Measurements from ENCODE around the gene CXorf58. TPM values are rescaled to one million over a fixed set of nuclear protein-coding genes. Genes with fewer than 3 reads are reported as not detected.

Gene CXorf58
- total and polyA plus RNA-seq, 2 experiments from 2014 or later, result 0.56 TPM; not detected in 1

DNA sequence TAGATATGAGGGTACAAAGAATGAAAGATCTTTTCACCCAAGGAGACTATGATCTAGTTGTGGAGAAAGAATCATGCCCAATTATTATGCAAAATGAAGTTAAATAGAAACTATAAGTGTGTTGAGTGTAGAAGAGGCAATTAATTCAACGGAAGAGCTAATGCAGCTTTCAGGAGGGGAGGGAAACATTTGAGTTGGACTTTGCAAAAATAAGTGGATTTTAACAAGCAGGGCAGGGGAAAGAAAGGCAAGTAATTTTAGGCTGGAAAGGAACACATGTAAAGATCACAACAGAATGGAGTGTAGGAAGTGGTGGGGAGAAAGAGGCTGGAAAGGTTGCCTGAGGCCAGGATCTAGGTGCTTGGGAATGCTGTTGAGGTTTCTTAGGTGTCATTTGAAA lies 75.1 kb downstream of the CXorf58 start:
- Histone ChIP-seq H3K27me3 (ENCODE audit: insufficient read depth) (no peaks in the 10 kb centered on the region), H3K36me3 (ENCODE audit: insufficient read depth) (no peaks in the 10 kb centered on the region), H3K4me3 (no peak overlapping the region), H4K20me1 (replicated peaks; ENCODE audit: insufficient read depth) (no peaks in the 10 kb centered on the region; the same call in 1 of the 2 replicates), H3K4me2 (no peak overlapping the region), H3K4me1 (ENCODE audit: insufficient read depth) (peaks cover 10% of the 10 kb centered on the region), H3K79me2 (replicated peaks; ENCODE audit: insufficient read depth) (no peaks in the 10 kb centered on the region), H3K27ac (ENCODE audit: low read depth) (no peak overlapping the region), H2AFZ (no peak overlapping the region), H3K9me2 (ENCODE audit: insufficient read depth) (no peaks in the 10 kb centered on the region), H3F3A (replicated peaks; ENCODE audit: low read depth) (no peaks in the 10 kb centered on the region)
- peaks cover 7% of the 10 kb centered on the region for H3K27me3 Mint-ChIP-seq (ENCODE audit: insufficient read depth, low read depth, poor library complexity)
- ATAC-seq (no peak), DNase-seq (ENCODE audit: low spot score) (no peak)
- H3K27ac Mint-ChIP-seq, result peak overlapping the region; percentile 12; the same call in 1 of the 2 replicates
- H3K9me3 Mint-ChIP-seq, result no peaks in the 10 kb centered on the region
- peaks cover 25% of the 10 kb centered on the region for H3K4me1 Mint-ChIP-seq
- peaks cover 17% of the 10 kb centered on the region for H3K36me3 Mint-ChIP-seq (ENCODE audit: low read depth)
- TF ChIP-seq EZH2 (IDR thresholded peaks at IDR 0.05; ENCODE audit: low read depth, unreplicated experiment), result no peak
- TF ChIP-seq ZNF114 (CRISPR knock-in tag; IDR thresholded peaks at IDR 0.05), result no peak
- no peak for TF ChIP-seq POLR2AphosphoS5 (IDR thresholded peaks at IDR 0.05; ENCODE audit: low read depth)
- no peak for TF ChIP-seq JUNB (IDR thresholded peaks at IDR 0.05; ENCODE audit: unreplicated experiment)
- TF ChIP-seq, protein P1, sequence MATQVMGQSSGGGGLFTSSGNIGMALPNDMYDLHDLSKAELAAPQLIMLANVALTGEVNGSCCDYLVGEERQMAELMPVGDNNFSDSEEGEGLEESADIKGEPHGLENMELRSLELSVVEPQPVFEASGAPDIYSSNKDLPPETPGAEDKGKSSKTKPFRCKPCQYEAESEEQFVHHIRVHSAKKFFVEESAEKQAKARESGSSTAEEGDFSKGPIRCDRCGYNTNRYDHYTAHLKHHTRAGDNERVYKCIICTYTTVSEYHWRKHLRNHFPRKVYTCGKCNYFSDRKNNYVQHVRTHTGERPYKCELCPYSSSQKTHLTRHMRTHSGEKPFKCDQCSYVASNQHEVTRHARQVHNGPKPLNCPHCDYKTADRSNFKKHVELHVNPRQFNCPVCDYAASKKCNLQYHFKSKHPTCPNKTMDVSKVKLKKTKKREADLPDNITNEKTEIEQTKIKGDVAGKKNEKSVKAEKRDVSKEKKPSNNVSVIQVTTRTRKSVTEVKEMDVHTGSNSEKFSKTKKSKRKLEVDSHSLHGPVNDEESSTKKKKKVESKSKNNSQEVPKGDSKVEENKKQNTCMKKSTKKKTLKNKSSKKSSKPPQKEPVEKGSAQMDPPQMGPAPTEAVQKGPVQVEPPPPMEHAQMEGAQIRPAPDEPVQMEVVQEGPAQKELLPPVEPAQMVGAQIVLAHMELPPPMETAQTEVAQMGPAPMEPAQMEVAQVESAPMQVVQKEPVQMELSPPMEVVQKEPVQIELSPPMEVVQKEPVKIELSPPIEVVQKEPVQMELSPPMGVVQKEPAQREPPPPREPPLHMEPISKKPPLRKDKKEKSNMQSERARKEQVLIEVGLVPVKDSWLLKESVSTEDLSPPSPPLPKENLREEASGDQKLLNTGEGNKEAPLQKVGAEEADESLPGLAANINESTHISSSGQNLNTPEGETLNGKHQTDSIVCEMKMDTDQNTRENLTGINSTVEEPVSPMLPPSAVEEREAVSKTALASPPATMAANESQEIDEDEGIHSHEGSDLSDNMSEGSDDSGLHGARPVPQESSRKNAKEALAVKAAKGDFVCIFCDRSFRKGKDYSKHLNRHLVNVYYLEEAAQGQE (IDR thresholded peaks at IDR 0.05; ENCODE audit: unreplicated experiment), result no peak
- TF ChIP-seq, protein P2, sequence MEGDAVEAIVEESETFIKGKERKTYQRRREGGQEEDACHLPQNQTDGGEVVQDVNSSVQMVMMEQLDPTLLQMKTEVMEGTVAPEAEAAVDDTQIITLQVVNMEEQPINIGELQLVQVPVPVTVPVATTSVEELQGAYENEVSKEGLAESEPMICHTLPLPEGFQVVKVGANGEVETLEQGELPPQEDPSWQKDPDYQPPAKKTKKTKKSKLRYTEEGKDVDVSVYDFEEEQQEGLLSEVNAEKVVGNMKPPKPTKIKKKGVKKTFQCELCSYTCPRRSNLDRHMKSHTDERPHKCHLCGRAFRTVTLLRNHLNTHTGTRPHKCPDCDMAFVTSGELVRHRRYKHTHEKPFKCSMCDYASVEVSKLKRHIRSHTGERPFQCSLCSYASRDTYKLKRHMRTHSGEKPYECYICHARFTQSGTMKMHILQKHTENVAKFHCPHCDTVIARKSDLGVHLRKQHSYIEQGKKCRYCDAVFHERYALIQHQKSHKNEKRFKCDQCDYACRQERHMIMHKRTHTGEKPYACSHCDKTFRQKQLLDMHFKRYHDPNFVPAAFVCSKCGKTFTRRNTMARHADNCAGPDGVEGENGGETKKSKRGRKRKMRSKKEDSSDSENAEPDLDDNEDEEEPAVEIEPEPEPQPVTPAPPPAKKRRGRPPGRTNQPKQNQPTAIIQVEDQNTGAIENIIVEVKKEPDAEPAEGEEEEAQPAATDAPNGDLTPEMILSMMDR (conservative IDR thresholded peaks at IDR 0.05; ENCODE audit: low read depth in 2 of 2), result no peak
- TF ChIP-seq STAT1 (IDR thresholded peaks at IDR 0.05; ENCODE audit: unreplicated experiment), result no peak
- TF ChIP-seq ZNF331 (CRISPR knock-in tag; IDR thresholded peaks at IDR 0.05; ENCODE audit: low read depth), result no peak
- TF ChIP-seq EZH2phosphoT487 (IDR thresholded peaks at IDR 0.05; ENCODE audit: unreplicated experiment), result no peak
- no peak for TF ChIP-seq NANOG (IDR thresholded peaks at IDR 0.05; ENCODE audit: borderline replicate concordance)
- no peak for TF ChIP-seq ETS1 (IDR thresholded peaks at IDR 0.05)
- TF ChIP-seq, protein P3, sequence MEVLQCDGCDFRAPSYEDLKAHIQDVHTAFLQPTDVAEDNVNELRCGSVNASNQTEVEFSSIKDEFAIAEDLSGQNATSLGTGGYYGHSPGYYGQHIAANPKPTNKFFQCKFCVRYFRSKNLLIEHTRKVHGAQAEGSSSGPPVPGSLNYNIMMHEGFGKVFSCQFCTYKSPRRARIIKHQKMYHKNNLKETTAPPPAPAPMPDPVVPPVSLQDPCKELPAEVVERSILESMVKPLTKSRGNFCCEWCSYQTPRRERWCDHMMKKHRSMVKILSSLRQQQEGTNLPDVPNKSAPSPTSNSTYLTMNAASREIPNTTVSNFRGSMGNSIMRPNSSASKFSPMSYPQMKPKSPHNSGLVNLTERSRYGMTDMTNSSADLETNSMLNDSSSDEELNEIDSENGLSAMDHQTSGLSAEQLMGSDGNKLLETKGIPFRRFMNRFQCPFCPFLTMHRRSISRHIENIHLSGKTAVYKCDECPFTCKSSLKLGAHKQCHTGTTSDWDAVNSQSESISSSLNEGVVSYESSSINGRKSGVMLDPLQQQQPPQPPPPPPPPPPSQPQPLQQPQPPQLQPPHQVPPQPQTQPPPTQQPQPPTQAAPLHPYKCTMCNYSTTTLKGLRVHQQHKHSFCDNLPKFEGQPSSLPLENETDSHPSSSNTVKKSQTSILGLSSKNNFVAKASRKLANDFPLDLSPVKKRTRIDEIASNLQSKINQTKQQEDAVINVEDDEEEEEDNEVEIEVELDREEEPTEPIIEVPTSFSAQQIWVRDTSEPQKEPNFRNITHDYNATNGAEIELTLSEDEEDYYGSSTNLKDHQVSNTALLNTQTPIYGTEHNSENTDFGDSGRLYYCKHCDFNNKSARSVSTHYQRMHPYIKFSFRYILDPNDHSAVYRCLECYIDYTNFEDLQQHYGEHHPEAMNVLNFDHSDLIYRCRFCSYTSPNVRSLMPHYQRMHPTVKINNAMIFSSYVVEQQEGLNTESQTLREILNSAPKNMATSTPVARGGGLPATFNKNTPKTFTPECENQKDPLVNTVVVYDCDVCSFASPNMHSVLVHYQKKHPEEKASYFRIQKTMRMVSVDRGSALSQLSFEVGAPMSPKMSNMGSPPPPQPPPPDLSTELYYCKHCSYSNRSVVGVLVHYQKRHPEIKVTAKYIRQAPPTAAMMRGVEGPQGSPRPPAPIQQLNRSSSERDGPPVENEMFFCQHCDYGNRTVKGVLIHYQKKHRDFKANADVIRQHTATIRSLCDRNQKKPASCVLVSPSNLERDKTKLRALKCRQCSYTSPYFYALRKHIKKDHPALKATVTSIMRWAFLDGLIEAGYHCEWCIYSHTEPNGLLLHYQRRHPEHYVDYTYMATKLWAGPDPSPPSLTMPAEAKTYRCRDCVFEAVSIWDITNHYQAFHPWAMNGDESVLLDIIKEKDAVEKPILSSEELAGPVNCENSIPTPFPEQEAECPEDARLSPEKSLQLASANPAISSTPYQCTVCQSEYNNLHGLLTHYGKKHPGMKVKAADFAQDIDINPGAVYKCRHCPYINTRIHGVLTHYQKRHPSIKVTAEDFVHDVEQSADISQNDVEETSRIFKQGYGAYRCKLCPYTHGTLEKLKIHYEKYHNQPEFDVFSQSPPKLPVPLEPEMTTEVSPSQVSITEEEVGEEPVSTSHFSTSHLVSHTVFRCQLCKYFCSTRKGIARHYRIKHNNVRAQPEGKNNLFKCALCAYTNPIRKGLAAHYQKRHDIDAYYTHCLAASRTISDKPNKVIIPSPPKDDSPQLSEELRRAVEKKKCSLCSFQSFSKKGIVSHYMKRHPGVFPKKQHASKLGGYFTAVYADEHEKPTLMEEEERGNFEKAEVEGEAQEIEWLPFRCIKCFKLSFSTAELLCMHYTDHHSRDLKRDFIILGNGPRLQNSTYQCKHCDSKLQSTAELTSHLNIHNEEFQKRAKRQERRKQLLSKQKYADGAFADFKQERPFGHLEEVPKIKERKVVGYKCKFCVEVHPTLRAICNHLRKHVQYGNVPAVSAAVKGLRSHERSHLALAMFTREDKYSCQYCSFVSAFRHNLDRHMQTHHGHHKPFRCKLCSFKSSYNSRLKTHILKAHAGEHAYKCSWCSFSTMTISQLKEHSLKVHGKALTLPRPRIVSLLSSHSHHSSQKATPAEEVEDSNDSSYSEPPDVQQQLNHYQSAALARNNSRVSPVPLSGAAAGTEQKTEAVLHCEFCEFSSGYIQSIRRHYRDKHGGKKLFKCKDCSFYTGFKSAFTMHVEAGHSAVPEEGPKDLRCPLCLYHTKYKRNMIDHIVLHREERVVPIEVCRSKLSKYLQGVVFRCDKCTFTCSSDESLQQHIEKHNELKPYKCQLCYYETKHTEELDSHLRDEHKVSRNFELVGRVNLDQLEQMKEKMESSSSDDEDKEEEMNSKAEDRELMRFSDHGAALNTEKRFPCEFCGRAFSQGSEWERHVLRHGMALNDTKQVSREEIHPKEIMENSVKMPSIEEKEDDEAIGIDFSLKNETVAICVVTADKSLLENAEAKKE (CRISPR knock-in tag; IDR thresholded peaks at IDR 0.05), result no peak
- TF ChIP-seq CREB1 (CRISPR knock-in tag; IDR thresholded peaks at IDR 0.05; ENCODE audit: low read depth), result no peak
- H3K4me3 Mint-ChIP-seq, result no peak overlapping the region
